ENCODE measurements around the gene CENPX. TPM values are rescaled to one million over a fixed set of nuclear protein-coding genes. Genes with fewer than 3 reads are reported as not detected.

Gene CENPX
- total and polyA plus RNA-seq, 2 of the 13 experiments (the other 11 are each of a cell fraction or from before 2014, with no cell fraction given) = 92.7 to 170 TPM

GRCh38 chr17:82023447-82024241, 966 bp upstream of the CENPX start (continued):
- TF ChIP-seq ZNF318 (CRISPR knock-in tag; IDR thresholded peaks at IDR 0.05) = peak; percentile 48; the same call in 1 of the 2 replicates
- TF ChIP-seq SPEN (CRISPR knock-in tag; IDR thresholded peaks at IDR 0.05; ENCODE audit: low read depth) = no peak; the same call in none of the 2 replicates
- peak; percentile 77 for TF ChIP-seq ZNF687 (CRISPR knock-in tag; IDR thresholded peaks at IDR 0.05)
- no peak for TF ChIP-seq NAIF1 (CRISPR knock-in tag; IDR thresholded peaks at IDR 0.05; ENCODE audit: borderline replicate concordance)
- TF ChIP-seq ZBTB20 (CRISPR knock-in tag; IDR thresholded peaks at IDR 0.05; ENCODE audit: borderline replicate concordance, low read depth) = no peak
- no peak for TF ChIP-seq CBX2 (IDR thresholded peaks at IDR 0.05; ENCODE audit: low read depth, low read length)
- no peak for TF ChIP-seq CBX2 (CRISPR knock-in tag; IDR thresholded peaks at IDR 0.05; ENCODE audit: low read depth)
- no peak for TF ChIP-seq ZNF850 (CRISPR knock-in tag; conservative IDR thresholded peaks at IDR 0.05)
- peak; percentile 68 for TF ChIP-seq ZNF891 (CRISPR knock-in tag; IDR thresholded peaks at IDR 0.05)
- TF ChIP-seq NR2F6 (IDR thresholded peaks at IDR 0.05) = no peak
- no peak for TF ChIP-seq NR2F6 (CRISPR knock-in tag; IDR thresholded peaks at IDR 0.05)
- no peak; the same call in 1 of the 2 replicates for TF ChIP-seq ZIK1 (CRISPR knock-in tag; IDR thresholded peaks at IDR 0.05; ENCODE audit: borderline replicate concordance, low read depth)
- TF ChIP-seq RNF2 (conservative IDR thresholded peaks at IDR 0.05; ENCODE audit: low read depth) = peak; percentile 87

Measured in HepG2 (cell line).